Measurements from ENCODE around the gene FAM118B.

FAM118B gene

DNA sequence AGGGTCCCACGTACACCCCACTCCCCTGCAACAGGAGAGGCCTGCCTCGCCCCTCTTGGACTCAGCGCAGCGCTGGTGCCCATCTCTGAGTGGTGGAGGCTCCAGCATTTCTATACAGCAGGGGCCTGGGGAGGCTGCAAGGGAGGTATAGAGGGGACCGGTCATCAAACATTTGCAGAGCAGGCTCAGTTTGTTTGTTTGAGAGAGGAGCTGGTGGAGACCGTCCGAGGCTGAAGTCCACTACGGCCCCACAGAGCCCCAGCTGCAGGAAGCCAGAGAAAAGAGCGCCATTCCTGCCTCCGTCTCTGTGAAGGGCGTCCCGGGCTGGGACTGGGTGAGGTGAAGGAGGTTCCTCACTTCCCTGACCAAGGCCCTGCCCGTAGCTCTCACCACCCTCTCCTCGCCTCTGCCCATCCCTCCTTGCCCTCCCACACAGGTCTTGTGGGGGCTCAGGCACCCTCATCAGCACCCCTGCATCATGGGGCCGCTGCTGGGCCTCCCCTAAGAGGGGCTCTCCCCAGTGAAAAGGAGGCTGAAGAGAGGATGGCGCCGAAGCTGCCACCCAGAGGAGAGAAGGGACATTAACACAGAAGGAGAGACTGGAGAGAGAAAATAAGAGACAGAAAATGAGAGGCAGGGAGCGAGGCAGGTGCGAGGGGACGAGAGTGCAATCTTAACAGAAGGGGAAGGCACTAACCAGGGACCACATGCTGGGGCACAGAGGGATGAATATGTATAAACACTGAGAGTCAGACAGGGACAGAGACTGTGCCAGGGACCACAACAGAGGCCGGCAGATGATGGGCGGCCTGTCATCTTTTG, 24.7 kb upstream of the FAM118B start:
- no peak for DNase-seq

DNA sequence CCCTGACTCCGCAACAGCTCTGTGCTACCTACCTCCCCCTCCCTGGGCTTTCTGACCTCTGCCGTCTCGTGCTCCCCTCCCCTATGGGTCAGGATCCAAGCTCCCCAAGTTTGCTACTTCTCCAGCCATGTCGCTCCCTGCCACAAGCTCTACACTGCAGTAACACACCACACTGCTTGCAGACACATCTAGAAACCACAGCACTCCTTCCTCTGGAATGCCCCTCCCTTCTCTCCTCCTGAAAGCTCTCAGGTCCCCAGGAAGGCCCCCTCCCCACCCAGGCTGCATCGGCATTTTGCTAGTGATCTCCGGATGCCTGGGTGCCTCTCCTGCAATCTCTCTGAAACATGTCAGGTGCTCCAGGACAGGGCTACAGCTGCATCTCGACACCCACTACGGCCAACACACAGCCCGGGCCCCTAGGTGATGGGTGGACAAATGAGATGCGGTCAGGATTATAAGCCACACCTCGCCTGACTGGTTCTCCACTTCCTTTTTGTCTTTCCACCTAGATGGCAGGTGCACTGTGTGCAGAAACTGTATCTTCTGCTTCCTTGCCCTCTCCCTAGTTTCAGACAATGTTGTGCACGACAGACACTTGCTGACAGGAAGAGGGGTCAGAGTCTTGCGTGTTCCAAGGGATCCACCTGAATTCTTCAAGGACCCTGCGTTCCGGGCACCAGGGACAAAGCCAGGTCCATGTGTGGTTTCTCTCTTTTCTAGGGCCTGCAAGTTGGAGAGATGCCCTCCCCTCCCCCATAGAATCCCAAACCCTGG, 23.1 kb upstream of the FAM118B start:
- no peak for DNase-seq

DNA sequence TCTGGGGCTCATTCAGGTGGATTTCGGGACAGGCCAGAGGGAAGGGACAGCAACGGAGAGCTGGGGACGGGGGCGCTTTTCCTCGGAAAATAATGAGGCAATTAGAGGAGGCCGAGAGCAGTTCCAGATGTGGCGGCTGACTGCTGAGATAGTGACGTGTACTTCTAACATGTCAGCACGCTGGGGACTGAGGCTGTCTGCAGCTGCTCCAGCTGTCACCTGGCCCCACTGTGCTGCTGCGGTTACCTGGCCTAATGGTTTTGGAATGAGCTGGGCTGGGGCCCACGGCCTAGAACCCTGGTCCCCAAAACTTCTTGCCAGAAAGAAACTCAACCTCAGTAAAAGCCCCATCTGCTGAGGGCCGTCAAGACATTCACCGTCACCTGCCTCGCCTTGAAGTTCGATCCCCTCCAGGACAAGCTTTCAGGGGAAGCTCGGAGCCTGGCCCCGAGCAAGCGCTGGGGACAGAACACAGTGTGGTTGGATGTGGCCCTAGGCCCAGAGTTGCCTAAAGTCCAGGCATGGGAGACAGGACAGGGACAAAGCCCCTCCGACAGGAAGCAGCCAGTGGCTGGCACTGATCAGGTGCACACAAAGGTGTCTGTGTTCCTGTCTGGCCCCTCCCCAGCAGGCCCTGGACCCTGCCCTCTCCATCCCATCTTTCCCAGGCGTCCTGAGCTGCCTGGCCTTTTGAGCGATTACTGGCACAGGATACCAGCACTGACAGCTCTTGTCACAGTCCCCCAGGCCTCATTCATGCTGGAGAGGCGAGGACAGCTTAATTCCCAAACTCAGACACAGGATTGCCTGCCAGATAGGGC, 22.3 kb upstream of the FAM118B start:
- no peak for DNase-seq

DNA sequence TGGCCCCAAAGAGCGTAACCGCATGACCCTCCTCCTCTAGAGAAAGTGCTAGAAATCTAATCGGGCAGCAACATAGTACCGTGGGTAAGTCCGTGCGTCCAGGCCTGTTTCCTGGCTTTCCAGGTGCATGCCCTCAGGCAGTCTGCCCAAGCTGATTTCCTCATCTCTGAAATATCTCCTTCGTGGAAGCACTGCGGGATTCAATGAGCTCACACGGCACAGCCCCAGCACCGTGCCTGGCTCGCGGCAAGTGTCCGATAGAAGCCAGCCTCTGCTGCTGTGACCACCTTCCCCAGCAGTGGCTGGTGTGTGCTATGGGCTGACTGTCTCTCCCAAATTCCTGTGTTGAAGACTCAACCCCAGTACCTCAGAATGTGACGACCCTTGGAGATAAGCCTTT, 20.8 kb upstream of the FAM118B start:
- DNase-seq = no peak

DNA sequence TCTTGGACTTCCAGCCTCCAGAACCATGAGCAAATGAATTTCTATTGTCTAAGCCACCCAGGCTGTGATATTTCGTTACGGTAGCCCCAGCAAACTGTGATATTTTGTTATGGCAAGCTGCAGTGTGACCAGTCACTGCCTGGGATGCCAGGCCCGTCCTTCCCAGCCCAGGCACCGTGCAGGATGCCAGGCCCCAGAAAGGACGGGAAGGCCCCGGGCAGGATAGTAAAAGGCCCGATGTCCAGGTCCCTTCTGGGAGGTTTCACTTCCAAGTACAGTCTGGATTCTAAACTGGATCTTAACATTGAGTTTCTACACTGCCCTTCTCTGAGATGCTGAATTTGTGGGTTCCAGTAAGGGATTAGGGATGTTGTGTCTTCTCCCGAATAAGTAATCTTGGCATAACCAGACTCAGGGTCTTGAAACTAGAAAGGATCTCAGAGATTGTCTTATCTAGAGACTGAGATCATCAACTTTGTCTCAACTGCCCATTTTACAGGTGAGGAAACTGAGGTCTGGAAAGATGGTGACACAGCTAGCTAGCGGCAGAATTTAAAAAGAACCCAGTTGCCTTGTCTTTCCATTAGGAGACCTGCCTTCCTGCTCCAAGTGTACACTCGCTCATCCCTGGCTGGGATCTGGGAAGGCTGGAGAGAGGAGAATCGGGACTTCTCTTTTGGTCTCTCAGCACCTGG, 20.1 kb upstream of the FAM118B start:
- DNase-seq = no peak

DNA sequence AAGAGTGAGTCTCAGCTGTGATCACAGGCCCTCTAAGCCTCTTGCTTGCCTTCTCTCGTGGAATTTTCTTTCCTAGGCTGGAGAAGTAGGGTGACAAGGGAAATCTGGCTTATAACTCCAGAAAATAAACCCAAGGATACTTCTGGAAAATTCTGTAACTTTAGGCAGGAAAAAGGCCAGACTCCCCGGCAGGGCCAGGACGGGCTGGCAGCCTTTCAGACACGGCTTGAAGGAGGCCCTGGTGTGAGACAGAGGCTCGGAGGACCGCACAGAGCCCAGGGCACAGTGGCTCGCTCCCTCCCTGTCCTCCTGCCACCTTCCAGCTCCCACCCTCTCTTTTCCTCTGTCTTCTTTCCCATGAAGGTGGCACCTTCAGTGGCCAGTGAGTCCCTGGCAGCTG, 19.2 kb upstream of the FAM118B start:
- no peak for DNase-seq

DNA sequence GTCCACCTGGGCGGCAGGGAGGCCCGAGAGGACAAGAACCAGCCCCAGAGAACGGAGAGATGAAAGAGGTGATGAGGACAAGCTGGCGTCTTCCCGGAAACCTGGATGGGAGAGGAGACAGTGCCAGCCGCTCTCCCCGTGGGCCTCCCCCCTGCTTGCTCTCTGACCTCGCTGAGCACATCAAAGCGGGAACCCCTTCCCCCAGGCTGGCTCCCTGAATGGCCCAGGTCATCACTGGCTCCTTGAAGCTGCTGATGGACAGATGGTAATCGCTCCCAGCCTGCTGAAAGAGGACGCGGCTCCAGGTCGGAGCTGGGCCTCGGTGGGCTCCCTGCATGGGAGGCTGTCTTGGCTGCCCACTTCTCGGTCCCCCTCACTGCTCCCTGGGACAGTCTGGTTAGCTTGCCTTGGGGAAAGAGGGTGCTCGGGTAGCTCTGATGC, 18.5 kb upstream of the FAM118B start:
- DNase-seq = no peak

DNA sequence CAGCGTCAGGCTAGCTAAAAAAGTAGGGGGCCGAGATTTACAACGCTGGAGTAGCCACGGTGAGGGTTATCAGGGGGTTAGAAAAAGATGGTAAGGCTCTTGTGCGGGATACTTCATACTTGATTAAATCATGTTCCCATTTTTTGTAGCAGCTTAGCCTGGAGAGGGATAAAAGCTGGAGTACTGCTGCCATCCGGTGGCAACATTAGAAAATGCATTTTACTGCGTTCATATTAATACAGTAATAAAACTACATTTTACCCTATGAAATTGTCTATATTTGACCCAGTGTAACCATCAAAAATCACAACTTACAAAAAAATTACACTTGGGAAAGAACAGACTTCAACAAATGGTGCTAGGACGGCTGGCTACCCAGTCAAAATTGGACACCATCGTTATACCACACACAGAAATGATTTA, 17.4 kb upstream of the FAM118B start:
- DNase-seq = peak; percentile 4

DNA sequence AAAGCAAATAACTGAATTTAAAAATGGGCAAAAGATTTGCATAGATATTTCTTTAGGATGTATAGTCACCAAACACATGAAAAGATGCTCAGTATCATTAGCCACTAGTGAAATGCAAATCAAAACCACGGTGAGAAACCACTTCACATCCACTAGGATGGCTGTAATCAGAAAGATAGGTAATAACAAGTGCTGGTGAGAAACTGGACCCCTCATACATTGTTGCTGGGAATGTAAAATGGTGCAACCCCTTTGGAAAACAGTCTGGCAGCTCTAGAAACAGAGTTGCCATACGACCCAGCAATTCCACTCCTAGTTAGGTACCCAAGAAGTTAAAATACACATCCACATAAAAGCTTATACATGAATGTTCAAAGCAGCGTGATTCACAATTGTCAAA, 16.5 kb upstream of the FAM118B start:
- no peak for DNase-seq

DNA sequence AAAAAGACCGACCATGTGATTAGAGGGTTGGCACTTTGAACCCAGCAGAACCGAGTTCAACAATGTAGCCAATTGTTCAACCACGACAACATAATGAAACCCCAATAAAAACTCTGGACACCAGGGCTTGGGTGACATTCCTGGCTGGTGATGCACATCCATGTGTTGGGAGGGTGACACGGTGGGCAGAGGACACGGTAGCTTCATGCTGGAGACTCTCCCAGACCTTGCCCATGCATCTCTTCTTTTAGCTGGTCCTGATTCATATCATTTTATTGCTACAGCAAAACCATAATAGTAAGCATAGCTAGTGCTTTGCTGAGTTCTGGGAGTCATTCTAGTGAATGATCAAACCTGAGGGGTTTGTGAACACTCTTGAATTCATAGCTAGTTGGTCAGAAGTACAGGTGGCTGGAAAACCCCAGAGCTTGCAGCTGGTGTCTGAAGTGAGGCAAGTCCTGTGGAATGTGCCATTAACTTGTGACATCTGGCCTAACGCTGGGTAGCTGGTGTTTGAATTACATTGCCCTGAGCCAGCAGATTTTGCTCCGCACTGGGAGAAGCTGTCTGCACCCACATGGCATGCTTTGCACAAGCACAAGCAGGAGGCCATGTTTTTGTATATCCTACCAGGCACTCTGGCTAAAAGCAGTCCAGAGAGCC, 14.2 kb upstream of the FAM118B start:
- no peak for DNase-seq

DNA sequence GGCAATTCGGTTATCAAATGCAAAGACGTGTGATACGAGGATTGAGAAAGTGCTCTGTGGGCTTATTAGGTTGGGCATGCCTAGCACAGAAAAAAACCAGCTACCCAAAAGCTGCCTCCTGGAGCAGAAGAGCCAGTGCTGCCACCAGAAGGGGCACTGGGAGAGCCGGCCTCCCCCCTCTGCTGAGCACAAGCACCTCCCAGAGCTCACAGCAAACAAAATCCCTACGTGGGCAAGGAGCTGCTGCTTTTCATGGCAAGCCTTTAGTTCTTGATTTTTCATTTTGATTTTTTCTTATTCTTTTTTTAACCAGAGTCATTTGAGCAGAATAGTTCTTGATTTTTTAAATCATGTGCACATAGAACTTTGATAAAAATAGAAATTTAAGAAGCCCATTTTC, 12.9 kb upstream of the FAM118B start:
- DNase-seq = no peak

DNA sequence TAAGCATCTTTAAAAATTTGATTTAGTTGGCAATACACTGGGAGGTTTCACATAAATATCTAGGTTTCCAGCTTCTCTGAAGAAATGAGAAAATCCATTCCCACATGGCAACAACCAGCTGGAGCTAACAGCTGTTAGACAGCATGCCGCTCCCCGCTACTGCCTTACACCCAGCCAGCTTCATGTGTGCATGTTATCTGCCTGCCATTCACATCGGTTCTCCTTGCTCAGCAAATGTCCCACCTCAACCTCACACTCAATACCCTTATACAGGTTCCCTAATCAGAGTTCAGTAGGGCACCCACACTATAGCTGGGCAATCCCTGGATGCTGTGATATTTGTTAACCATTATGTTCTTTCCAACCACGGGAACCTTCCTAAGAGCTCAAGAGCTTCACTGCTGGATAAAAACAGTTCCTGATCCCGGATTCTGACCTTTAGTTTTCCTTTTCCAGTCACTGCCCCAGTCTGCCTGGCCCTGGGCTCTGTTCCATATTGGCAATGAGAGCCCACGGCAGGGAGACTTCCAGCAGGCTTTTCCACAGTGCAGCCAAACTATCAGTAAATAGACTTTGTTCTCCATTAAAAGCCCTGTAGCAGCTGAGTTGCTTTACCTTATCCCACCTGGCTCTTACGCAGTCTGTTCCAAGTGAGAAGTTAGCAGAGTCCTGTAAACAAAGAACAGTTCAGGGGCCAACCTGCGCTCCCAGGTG, 8.8 kb upstream of the FAM118B start:
- no peak for DNase-seq

DNA sequence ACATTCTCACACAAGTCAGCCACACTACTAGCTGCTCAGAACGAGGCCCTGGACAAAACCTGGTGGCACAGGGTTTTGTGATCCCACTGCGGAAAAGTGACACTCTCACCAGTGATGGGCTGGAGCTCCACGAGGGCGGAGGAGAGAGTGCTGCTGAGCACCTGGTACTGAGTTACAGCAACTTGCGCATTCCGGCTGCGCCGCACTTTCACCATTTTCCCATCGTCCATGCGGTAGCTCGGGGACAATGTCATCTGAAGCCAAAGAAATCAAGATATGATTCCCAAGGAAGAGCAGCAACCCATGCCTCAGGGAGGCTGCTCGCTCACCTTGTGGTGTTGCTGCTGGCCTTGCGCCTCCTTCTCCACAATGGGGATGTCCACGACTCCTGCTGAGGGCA, 6.2 kb upstream of the FAM118B start:
- DNase-seq = no peak

DNA sequence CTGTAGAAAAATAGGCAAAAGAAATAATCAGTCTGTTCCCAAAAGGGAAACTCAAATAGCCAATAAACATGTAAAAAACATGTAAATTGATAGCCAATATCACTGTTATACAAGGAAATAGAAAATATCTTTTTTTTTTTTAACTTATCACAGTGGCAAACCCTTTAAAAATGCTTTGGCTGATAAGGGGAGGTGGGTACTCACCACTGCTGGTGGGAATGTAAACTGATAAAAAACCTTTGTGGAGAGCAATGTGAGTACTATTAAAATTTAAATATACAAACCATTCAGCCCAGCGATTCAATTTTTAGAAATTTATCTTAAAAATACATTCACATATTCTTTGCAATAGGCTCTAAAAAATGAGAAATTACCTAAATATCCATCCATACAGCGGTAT, 3.7 kb upstream of the FAM118B start:
- no peak for DNase-seq

DNA sequence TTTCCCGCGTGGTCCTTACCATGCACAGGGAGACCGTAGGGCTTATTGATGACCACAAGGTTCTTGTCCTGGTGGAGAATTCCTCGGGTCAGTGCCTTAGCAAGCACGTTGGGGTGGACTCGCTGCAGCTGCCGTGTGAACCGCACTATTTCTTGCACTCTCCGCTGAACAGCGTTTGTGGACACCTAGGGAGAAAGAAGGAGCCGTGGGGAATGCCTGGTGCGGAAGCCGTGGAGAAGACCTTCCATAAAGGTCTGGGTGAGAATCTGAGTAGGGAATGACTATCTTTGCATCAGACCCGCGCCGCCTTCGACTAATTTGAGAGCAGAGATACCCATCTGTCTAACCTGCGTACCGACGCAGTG, 729 bp upstream of the FAM118B start:
- DNase-seq = no peak

DNA sequence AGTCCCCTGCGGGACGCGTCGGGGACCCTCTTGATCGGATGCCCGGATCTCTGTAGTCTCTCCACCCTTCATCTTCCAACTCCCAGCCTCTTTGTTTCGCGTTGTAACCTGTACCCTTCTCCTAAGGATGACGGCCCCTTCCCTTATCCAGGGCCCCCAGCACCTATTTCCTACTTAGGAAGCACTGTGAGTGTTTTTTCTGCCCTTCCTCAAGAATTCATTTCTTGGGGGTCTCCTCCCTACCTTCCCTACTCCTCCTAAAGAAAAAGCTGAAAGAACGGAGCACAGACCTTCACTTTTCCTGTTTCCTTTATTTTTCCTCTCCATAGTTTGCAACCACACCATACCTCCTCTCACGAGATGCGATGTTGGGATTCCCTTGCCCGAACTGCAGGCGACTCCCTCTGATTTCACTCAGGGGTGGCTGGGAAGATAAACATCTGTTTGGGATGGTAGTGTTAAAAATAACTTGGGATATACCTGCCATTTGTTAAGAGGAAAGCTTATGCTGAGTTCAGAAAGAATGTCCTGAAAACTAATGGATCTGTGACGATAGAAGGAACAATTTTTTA, 593 bp downstream of the FAM118B start:
- DNase-seq = no peak

DNA sequence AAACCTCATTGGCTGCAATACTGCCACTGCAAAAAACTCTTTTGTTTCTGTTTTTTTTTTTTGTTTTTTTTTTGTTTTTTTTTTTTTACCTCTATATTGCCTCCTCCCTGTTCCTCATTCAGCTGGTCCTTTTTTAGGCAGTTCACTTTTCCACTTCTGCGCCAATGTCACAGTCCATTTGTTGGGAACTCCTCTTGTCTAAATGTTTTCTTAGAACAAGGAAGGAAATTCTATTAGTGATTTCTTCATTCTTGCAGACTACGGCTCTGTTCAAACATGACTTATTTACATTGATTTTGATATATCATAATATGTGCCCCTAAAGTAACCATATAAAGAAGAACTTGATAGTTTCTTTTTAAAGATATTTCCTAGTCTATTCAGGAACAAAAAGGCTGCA, 2.9 kb downstream of the FAM118B start:
- no peak for DNase-seq

DNA sequence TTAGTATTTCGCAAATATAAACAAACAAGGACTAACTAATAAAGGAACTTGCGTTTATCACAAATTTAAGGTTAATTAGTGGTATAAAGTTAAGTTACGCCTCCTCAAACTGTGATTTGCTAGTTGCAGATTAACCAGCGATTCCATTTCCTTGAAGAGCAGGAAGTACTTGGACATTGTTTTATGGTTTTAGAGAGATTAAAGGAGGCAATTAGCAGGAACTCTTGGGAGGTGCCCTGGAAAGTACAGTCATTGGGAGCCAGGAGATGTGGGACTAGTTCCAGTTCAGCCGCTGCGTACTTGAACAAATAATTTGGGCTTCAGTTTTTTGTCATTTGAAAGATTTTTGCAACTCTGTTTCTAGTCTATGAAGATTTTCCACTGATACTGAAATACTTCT, 3.3 kb downstream of the FAM118B start:
- DNase-seq = no peak

DNA sequence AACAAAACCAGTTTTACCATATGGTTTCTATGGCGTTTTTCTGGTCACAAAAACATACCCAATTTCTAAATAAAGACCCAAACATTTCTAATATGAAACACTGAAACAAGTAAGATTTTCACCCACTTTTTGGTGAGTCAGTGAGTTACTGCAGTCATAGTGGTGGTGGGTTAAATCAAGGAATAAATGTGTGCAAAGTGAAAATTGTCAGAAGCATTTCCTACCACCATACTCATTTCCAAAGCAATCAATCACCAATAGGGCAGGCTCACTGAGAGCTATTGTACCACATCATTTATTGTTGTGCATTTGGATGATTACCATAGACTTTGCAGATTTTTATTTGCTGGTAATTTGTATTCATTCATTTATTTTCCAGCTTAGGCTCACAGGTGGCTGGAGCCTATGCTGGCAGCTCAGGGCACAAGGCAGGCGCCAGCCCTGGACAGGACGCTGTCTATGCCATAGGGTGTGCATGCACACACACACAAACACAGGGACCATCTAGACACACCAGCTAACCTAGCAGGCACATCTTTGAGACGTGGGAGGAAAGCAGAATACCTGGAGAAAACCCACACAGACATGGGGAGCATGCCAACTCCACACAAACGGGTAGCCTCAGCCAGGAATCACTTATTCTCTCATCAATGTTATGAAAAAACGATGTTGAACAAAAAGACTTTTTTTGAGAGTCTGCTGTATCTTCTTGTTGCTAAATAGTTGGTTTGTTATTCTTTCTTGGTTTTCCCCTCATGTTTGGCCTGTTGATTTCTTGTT, 5.1 kb downstream of the FAM118B start:
- DNase-seq = no peak

DNA sequence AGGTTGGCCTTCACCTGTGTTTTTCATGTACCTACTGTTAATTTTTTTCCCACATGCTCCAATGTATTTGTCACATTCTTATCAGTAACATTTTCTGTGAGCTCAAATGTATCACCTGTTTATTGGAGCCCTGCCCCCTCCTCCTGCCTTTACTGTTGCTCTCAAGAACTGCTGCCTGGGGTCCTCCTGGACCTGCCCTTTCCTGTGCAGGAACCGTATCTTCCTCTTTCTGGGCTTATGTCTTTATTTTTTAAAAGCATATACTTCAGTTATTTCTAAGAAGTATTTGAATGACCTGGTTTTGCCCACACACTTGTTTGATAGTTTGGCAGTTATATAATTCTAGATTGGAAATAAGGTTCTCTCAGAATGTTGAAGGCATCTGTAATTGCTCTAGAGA, 5.9 kb downstream of the FAM118B start:
- DNase-seq = no peak

DNA sequence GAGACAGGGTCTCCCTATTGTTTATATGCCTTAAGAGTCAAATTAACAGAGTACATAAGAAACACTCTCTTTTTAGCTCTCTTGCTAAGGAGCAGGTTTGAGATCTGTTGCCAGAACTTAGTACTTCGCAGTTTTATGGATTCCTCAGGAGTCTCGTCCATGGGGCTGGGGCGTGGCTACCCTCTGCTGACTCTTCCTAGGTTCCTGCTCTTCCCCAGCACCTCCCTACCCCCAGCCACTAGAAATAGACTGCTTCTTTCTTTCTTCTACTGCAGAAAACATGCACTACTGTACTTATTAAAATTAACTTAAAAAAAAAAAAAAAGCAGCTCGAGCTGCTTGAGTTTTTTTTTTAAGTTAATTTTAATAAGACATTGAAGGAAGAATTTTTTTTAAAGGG, 8.0 kb downstream of the FAM118B start:
- DNase-seq = no peak
